WTC11 (cell line): ENCODE measurements around the gene ZFHX3.

Experiments
- ATF1 ChIP-seq: sonication (generic); formaldehyde crosslinking; IDR thresholded peaks from 2 replicates; pipeline ENCODE4 v1.8.1; 2023; ENCODE audit warnings: mild to moderate bottlenecking, moderate library complexity, missing genetic modification reagents
- CBFB ChIP-seq: sonication (generic); formaldehyde crosslinking; IDR thresholded peaks from 2 replicates; pipeline ENCODE4 v1.8.1; 2022; ENCODE audit warnings: mild to moderate bottlenecking, low read depth, missing genetic modification reagents
- GRHL2 ChIP-seq: fragments of 250-450 bp; sonication (Bioruptor Pico); IDR thresholded peaks from 2 replicates; pipeline ENCODE4 v1.8.0; 2022; ENCODE audit warnings: mild to moderate bottlenecking, moderate library complexity; ENCODE audit not compliant: insufficient replicate concordance, severe bottlenecking
- SP1 ChIP-seq: sonication (generic); formaldehyde crosslinking; conservative IDR thresholded peaks from 2 replicates; pipeline ENCODE4 v1.8.1; 2022; ENCODE audit warnings: missing genetic modification reagents
- TF ChIP-seq, protein P1 (sequence below): sonication (generic); formaldehyde crosslinking; IDR thresholded peaks from 2 replicates; pipeline ENCODE4 v1.8.0; 2022; ENCODE audit warnings: mild to moderate bottlenecking, missing genetic modification reagents
- TF ChIP-seq, protein P2 (sequence below): fragments of 200-600 bp; IDR thresholded peaks from 2 replicates; pipeline ENCODE4 v1.8.0; 2022; ENCODE audit warnings: antibody characterized with exemption
- TF ChIP-seq, protein P3 (sequence below): sonication (generic); formaldehyde crosslinking; IDR thresholded peaks from 2 replicates; pipeline ENCODE4 v1.8.1; 2023; ENCODE audit warnings: mild to moderate bottlenecking, missing genetic modification reagents, moderate library complexity

- TF ChIP-seq, protein P1, sequence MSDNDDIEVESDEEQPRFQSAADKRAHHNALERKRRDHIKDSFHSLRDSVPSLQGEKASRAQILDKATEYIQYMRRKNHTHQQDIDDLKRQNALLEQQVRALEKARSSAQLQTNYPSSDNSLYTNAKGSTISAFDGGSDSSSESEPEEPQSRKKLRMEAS (CRISPR knock-in tag) = no peak
- TF ChIP-seq ATF1 (CRISPR knock-in tag) (no peak), SP1 (CRISPR knock-in tag) (no peak), CBFB (CRISPR knock-in tag) (no peak), GRHL2 (no peak)
- TF ChIP-seq, protein P2, sequence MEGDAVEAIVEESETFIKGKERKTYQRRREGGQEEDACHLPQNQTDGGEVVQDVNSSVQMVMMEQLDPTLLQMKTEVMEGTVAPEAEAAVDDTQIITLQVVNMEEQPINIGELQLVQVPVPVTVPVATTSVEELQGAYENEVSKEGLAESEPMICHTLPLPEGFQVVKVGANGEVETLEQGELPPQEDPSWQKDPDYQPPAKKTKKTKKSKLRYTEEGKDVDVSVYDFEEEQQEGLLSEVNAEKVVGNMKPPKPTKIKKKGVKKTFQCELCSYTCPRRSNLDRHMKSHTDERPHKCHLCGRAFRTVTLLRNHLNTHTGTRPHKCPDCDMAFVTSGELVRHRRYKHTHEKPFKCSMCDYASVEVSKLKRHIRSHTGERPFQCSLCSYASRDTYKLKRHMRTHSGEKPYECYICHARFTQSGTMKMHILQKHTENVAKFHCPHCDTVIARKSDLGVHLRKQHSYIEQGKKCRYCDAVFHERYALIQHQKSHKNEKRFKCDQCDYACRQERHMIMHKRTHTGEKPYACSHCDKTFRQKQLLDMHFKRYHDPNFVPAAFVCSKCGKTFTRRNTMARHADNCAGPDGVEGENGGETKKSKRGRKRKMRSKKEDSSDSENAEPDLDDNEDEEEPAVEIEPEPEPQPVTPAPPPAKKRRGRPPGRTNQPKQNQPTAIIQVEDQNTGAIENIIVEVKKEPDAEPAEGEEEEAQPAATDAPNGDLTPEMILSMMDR = no peak
- TF ChIP-seq, protein P3, sequence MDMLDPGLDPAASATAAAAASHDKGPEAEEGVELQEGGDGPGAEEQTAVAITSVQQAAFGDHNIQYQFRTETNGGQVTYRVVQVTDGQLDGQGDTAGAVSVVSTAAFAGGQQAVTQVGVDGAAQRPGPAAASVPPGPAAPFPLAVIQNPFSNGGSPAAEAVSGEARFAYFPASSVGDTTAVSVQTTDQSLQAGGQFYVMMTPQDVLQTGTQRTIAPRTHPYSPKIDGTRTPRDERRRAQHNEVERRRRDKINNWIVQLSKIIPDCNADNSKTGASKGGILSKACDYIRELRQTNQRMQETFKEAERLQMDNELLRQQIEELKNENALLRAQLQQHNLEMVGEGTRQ (CRISPR knock-in tag) = no peak
Observed at GRCh38 chr16:72825912-72826621, 221.9 kb downstream of the ZFHX3 start.
